ENCODE measurements around the gene HCK.
"Not testable (repeated sequence)": the region's sequence is repeated elsewhere in the genome, so short reads cannot be mapped to it uniquely, and the experiment has no call there.

Gene HCK

GRCh38 chr20:32029561-32029960, 22.5 kb upstream of the HCK start:
- no peak overlapping the region for H3K4me2 ChIP-seq (ENCODE audit: insufficient read depth, low read length)

GRCh38 chr20:32031007-32031958, 20.8 kb upstream of the HCK start:
- H3K4me2 ChIP-seq (ENCODE audit: insufficient read depth, low read length): peak overlapping the region; percentile 54
- no peak overlapping the region for H3K27ac ChIP-seq (ENCODE audit: low read length)
- no peaks in the 10 kb centered on the region for H3K9me3 ChIP-seq (ENCODE audit: insufficient read depth, low read length, severe bottlenecking)
- H3K27me3 ChIP-seq (ENCODE audit: insufficient read depth, low read length, poor library complexity): peaks cover 21% of the 10 kb centered on the region
- DNase-seq (peak; percentile 67), ATAC-seq (ENCODE audit: insufficient read depth, low read depth) (peak; percentile 79)
- H3K9ac ChIP-seq (ENCODE audit: low read depth, low read length): no peak overlapping the region
- H3K36me3 ChIP-seq (ENCODE audit: insufficient read depth, low read length): no peaks in the 10 kb centered on the region
- peaks cover 7% of the 10 kb centered on the region; the same call in 1 of the 2 replicates for H3K4me1 ChIP-seq (ENCODE audit: insufficient read depth, low read length)
- peak overlapping the region in 1 of 2 experiments; percentile 40; a peak in 1 of 4 replicates for H3K4me3 ChIP-seq (ENCODE audit: low read depth in 1 of 2, low read length in 2 of 2)
- peak overlapping the region; percentile 57; the same call in 1 of the 2 replicates for H2AFZ ChIP-seq (ENCODE audit: low read depth, low read length)
- no peaks in the 10 kb centered on the region for H3K79me2 ChIP-seq (ENCODE audit: insufficient read depth, low read length)
- TF ChIP-seq EZH2 (IDR thresholded peaks at IDR 0.05; ENCODE audit: borderline replicate concordance, low read depth, low read length, severe bottlenecking) (no peak), CTCF (IDR thresholded peaks at IDR 0.05; ENCODE audit: borderline replicate concordance, extremely low read depth, low read length, poor library complexity, severe bottlenecking) (peak; percentile 82)
- H4K20me1 ChIP-seq (ENCODE audit: insufficient read depth, low read length): no peaks in the 10 kb centered on the region

More at GRCh38 chr20:32029561-32029960, 22.5 kb upstream of the HCK start:
- Histone ChIP-seq H3K9me3 (ENCODE audit: insufficient read depth, low read length, severe bottlenecking) (no peaks in the 10 kb centered on the region), H3K4me1 (ENCODE audit: insufficient read depth, low read length) (peaks cover 6% of the 10 kb centered on the region; the same call in 1 of the 2 replicates), H3K4me3 (ENCODE audit: low read depth in 1 of 2, low read length in 2 of 2) (no peak overlapping the region), H3K36me3 (ENCODE audit: insufficient read depth, low read length) (no peaks in the 10 kb centered on the region), H3K27me3 (ENCODE audit: insufficient read depth, low read length, poor library complexity) (peaks cover 9% of the 10 kb centered on the region), H3K27ac (ENCODE audit: low read length) (no peak overlapping the region), H3K9ac (ENCODE audit: low read depth, low read length) (no peak overlapping the region), H4K20me1 (ENCODE audit: insufficient read depth, low read length) (no peaks in the 10 kb centered on the region), H3K79me2 (ENCODE audit: insufficient read depth, low read length) (no peaks in the 10 kb centered on the region), H2AFZ (ENCODE audit: low read depth, low read length) (no peak overlapping the region)
- DNase-seq (no peak), ATAC-seq (ENCODE audit: insufficient read depth, low read depth) (no peak)
- TF ChIP-seq CTCF (IDR thresholded peaks at IDR 0.05; ENCODE audit: borderline replicate concordance, extremely low read depth, low read length, poor library complexity, severe bottlenecking) (no peak), EZH2 (IDR thresholded peaks at IDR 0.05; ENCODE audit: borderline replicate concordance, low read depth, low read length, severe bottlenecking) (no peak)

- Histone ChIP-seq H3K27me3 (ENCODE audit: insufficient read depth, low read length, poor library complexity) (peaks cover 21% of the 10 kb centered on the region), H4K20me1 (ENCODE audit: insufficient read depth, low read length) (no peaks in the 10 kb centered on the region), H3K4me2 (ENCODE audit: insufficient read depth, low read length) (no peak overlapping the region), H3K27ac (ENCODE audit: low read length) (no peak overlapping the region), H3K9me3 (ENCODE audit: insufficient read depth, low read length, severe bottlenecking) (no peaks in the 10 kb centered on the region), H2AFZ (ENCODE audit: low read depth, low read length) (no peak overlapping the region), H3K4me1 (ENCODE audit: insufficient read depth, low read length) (peaks cover 13% of the 10 kb centered on the region; the same call in 1 of the 2 replicates), H3K79me2 (ENCODE audit: insufficient read depth, low read length) (no peaks in the 10 kb centered on the region), H3K9ac (ENCODE audit: low read depth, low read length) (no peak overlapping the region), H3K36me3 (ENCODE audit: insufficient read depth, low read length) (no peaks in the 10 kb centered on the region), H3K4me3 (ENCODE audit: low read depth in 1 of 2, low read length in 2 of 2) (no peak overlapping the region)
- DNase-seq (no peak), ATAC-seq (ENCODE audit: insufficient read depth, low read depth) (no peak)
- no peak for TF ChIP-seq CTCF (IDR thresholded peaks at IDR 0.05; ENCODE audit: borderline replicate concordance, extremely low read depth, low read length, poor library complexity, severe bottlenecking)
- no peak for TF ChIP-seq EZH2 (IDR thresholded peaks at IDR 0.05; ENCODE audit: borderline replicate concordance, low read depth, low read length, severe bottlenecking)
Observed at GRCh38 chr20:32033316-32033715, 18.7 kb upstream of the HCK start.

GRCh38 chr20:32033721-32034120, 18.3 kb upstream of the HCK start:
- H3K4me2 ChIP-seq (ENCODE audit: insufficient read depth, low read length); H3K79me2 ChIP-seq (ENCODE audit: insufficient read depth, low read length); H4K20me1 ChIP-seq (ENCODE audit: insufficient read depth, low read length); H3K9ac ChIP-seq (ENCODE audit: low read depth, low read length); H3K36me3 ChIP-seq (ENCODE audit: insufficient read depth, low read length); ATAC-seq (ENCODE audit: insufficient read depth, low read depth); H2AFZ ChIP-seq (ENCODE audit: low read depth, low read length); H3K27ac ChIP-seq (ENCODE audit: low read length); H3K4me3 ChIP-seq (ENCODE audit: low read depth in 1 of 2, low read length in 2 of 2); H3K9me3 ChIP-seq (ENCODE audit: insufficient read depth, low read length, severe bottlenecking); DNase-seq: not testable (repeated sequence)
- peaks cover 13% of the 10 kb centered on the region; the same call in 1 of the 2 replicates for H3K4me1 ChIP-seq (ENCODE audit: insufficient read depth, low read length)
- H3K27me3 ChIP-seq (ENCODE audit: insufficient read depth, low read length, poor library complexity): peaks cover 21% of the 10 kb centered on the region
